Measurements from ENCODE around the gene CEP78.
A peak's percentile ranks its signal among the peaks of the same experiment; 100 is the strongest.

The CEP78 gene

GRCh38 chr9:78297672-78297961, 61.7 kb downstream of the CEP78 start:
- H3K36me3 ChIP-seq (ENCODE audit: control insufficient read depth in 2 of 2, insufficient read depth in 1 of 2, low read length in 2 of 2), result peaks cover 5 to 23% of the 10 kb centered on the region in 2 experiments
- ChIA-PET POLR2A (interaction anchor here (1.2 to 3.3 kb wide), 12 partner anchors 9 to 138 kb away, joined by 3 to 70 read pairs (median 16); partner anchors contain the start of gene CEP78), CTCF (interaction anchor here (0.7 to 2.2 kb wide), 7 partner anchors 13 to 703 kb away, joined by 3 to 6 read pairs (median 3); no protein-coding TSS in a partner anchor)
- H3K4me3 ChIP-seq (ENCODE audit: low read depth, low read length), result peak overlapping the region; percentile 64
- TF ChIP-seq SCRT1 (tag by site-specific recombination; IDR thresholded peaks at IDR 0.05; ENCODE audit: borderline replicate concordance), result no peak
- H3K9me3 ChIP-seq (ENCODE audit: control insufficient read depth, insufficient read depth, low read depth, low read length), result no peaks in the 10 kb centered on the region
- H3K4me1 ChIP-seq (ENCODE audit: control insufficient read depth, insufficient read depth, low read length), result 0 out of 2 replicates have a peak, but pooled peaks cover 6% of the 10 kb centered on the region
- H3K27ac ChIP-seq (ENCODE audit: extremely low read depth, low read depth, low read length), result peak overlapping the region; percentile 82

GRCh38 chr9:78298046-78298765, 62.3 kb downstream of the CEP78 start:
- peak overlapping the region; percentile 64 for H3K4me3 ChIP-seq (ENCODE audit: low read depth, low read length)
- TF ChIP-seq ZNF692 (tag by site-specific recombination; IDR thresholded peaks at IDR 0.05) (peak; percentile 46; the same call in 1 of the 2 replicates), ZNF416 (tag by site-specific recombination; IDR thresholded peaks at IDR 0.05) (no peak), PATZ1 (tag by site-specific recombination; IDR thresholded peaks at IDR 0.05) (0 out of 2 replicates have a peak, but pooled peaks have one; percentile 13)
- peaks cover 5 to 28% of the 10 kb centered on the region in 2 experiments for H3K36me3 ChIP-seq (ENCODE audit: control insufficient read depth in 2 of 2, insufficient read depth in 1 of 2, low read length in 2 of 2)
- ChIA-PET POLR2A (interaction anchor here (0.7 to 3.3 kb wide), 10 partner anchors 14 to 853 kb away, joined by 3 to 70 read pairs (median 24); partner anchors contain the start of gene CEP78), CTCF (interaction anchor here (0.6 to 2.2 kb wide), 8 partner anchors 13 to 211 kb away, joined by 3 to 6 read pairs (median 4); no protein-coding TSS in a partner anchor)
- H3K4me1 ChIP-seq (ENCODE audit: control insufficient read depth, insufficient read depth, low read length), result 0 out of 2 replicates have a peak, but pooled peaks cover 6% of the 10 kb centered on the region
- H3K9me3 ChIP-seq (ENCODE audit: control insufficient read depth, insufficient read depth, low read depth, low read length), result no peaks in the 10 kb centered on the region
- no peak overlapping the region; the same call in 1 of the 2 replicates for H3K27ac ChIP-seq (ENCODE audit: extremely low read depth, low read depth, low read length)

GRCh38 chr9:78300209-78300608, 64.3 kb downstream of the CEP78 start:
- Histone ChIP-seq H3K9me3 (ENCODE audit: control insufficient read depth, insufficient read depth, low read depth, low read length) (no peaks in the 10 kb centered on the region), H3K4me1 (ENCODE audit: control insufficient read depth, insufficient read depth, low read length) (0 out of 2 replicates have a peak, but pooled peaks cover 6% of the 10 kb centered on the region), H3K27ac (ENCODE audit: extremely low read depth, low read depth, low read length) (no peak overlapping the region), H3K4me3 (ENCODE audit: low read depth, low read length) (no peak overlapping the region), H3K36me3 (ENCODE audit: control insufficient read depth in 2 of 2, insufficient read depth in 1 of 2, low read length in 2 of 2) (peaks cover 5 to 46% of the 10 kb centered on the region in 2 experiments)
- ChIA-PET POLR2A (interaction anchor here (0.7 kb wide), 1 partner anchor 41 kb away, joined by 5 read pairs; no protein-coding TSS in a partner anchor), CTCF (interaction anchor here (0.7 kb wide), 1 partner anchor 57 kb away, joined by 3 read pairs; no protein-coding TSS in a partner anchor)
- TF ChIP-seq ZNF596 (tag by site-specific recombination; IDR thresholded peaks at IDR 0.05), result no peak
- TF ChIP-seq ZNF639 (tag by site-specific recombination; IDR thresholded peaks at IDR 0.05), result no peak
- TF ChIP-seq ZNF513 (tag by site-specific recombination; IDR thresholded peaks at IDR 0.05), result no peak
- no peak for TF ChIP-seq ZNF19 (tag by site-specific recombination; IDR thresholded peaks at IDR 0.05; ENCODE audit: low read depth)
- no peak for TF ChIP-seq ZNF629 (tag by site-specific recombination; IDR thresholded peaks at IDR 0.05)
- no peak for TF ChIP-seq BCL6B (tag by site-specific recombination; IDR thresholded peaks at IDR 0.05)
- TF ChIP-seq HOXC10 (CRISPR knock-in tag; IDR thresholded peaks at IDR 0.05), result no peak
- no peak for TF ChIP-seq ZNF266 (tag by site-specific recombination; IDR thresholded peaks at IDR 0.05; ENCODE audit: low read depth)
- TF ChIP-seq KLF7 (tag by site-specific recombination; IDR thresholded peaks at IDR 0.05; ENCODE audit: borderline replicate concordance), result no peak
- no peak for TF ChIP-seq ZNF580 (tag by site-specific recombination; IDR thresholded peaks at IDR 0.05)
- no peak for TF ChIP-seq ZNF449 (tag by site-specific recombination; IDR thresholded peaks at IDR 0.05)
- no peak for TF ChIP-seq ZNF211 (tag by site-specific recombination; IDR thresholded peaks at IDR 0.05; ENCODE audit: low read depth)
- no peak for TF ChIP-seq ZNF701 (tag by site-specific recombination; IDR thresholded peaks at IDR 0.05)
- TF ChIP-seq ZNF548 (tag by site-specific recombination; IDR thresholded peaks at IDR 0.05), result no peak
- no peak for TF ChIP-seq ZNF501 (tag by site-specific recombination; IDR thresholded peaks at IDR 0.05)
- no peak for TF ChIP-seq ZNF133 (tag by site-specific recombination; IDR thresholded peaks at IDR 0.05)

All from HEK293 (cell line).